H54 (cell line): ENCODE results near the gene SPAG7.

Experiments
- DNase-seq: peaks from one replicate; pipeline ENCODE4 v3.0.0; 2011; ENCODE audit warnings: low spot score, mixed read lengths; ENCODE audit not compliant: insufficient read length
- FAIRE-seq: peaks from 3 replicates; lab custom pipeline; 2011; peaks lifted over from hg19 to GRCh38; lab: Jason Lieb, UNC
- POLR2A ChIP-seq: IDR thresholded peaks from 2 replicates; pipeline ENCODE4 v1.6.1; 2011; ENCODE audit warnings: low read depth, mild to moderate bottlenecking, low read length

SPAG7 gene

GRCh38 chr17:4987767-4988567 lies 20.4 kb upstream of the SPAG7 start:
- TF ChIP-seq POLR2A, result no peak
- DNase-seq (no peak), FAIRE-seq (no peak)

GRCh38 chr17:4986951-4987766 lies 19.5 kb upstream of the SPAG7 start, which contains the start of gene CAMTA2:
TSS of gene CAMTA2 (minus strand) at chr17:4987675. CDS start at chr17:4986222, 1,453 bp downstream.
- DNase-seq (peak; percentile 84), FAIRE-seq (no peak)
- peak; percentile 39; the same call in 1 of the 2 replicates for TF ChIP-seq POLR2A

- no peak for TF ChIP-seq POLR2A
- DNase-seq, result no peak
- FAIRE-seq, result no peak
Observed at GRCh38 chr17:4986403-4986802, 18.8 kb upstream of the SPAG7 start.

- FAIRE-seq (no peak), DNase-seq (no peak)
- no peak for TF ChIP-seq POLR2A
Observed at GRCh38 chr17:4982305-4982704, 14.7 kb upstream of the SPAG7 start.

- DNase-seq (no peak), FAIRE-seq (no peak)
- TF ChIP-seq POLR2A, result no peak
Observed at GRCh38 chr17:4980644-4981216, 13.1 kb upstream of the SPAG7 start.

GRCh38 chr17:4978726-4979125 lies 11.1 kb upstream of the SPAG7 start:
- DNase-seq, result no peak
- TF ChIP-seq POLR2A, result no peak
- no peak for FAIRE-seq

GRCh38 chr17:4974115-4974670 lies 6.6 kb upstream of the SPAG7 start:
- no peak for TF ChIP-seq POLR2A
- DNase-seq (no peak), FAIRE-seq (no peak)

- no peak for TF ChIP-seq POLR2A
- no peak for FAIRE-seq
- DNase-seq, result no peak
Observed at GRCh38 chr17:4973256-4974114, 5.9 kb upstream of the SPAG7 start.

- no peak for FAIRE-seq
- no peak for DNase-seq
- TF ChIP-seq POLR2A, result no peak
Observed at GRCh38 chr17:4972752-4973151, 5.1 kb upstream of the SPAG7 start.

- FAIRE-seq (no peak), DNase-seq (no peak)
- no peak for TF ChIP-seq POLR2A
Observed at GRCh38 chr17:4972322-4972721, 4.7 kb upstream of the SPAG7 start.

- FAIRE-seq (no peak), DNase-seq (no peak)
- no peak for TF ChIP-seq POLR2A
Observed at GRCh38 chr17:4971826-4972225, 4.2 kb upstream of the SPAG7 start.

- FAIRE-seq, result no peak
- TF ChIP-seq POLR2A, result no peak
- DNase-seq, result no peak
Observed at GRCh38 chr17:4970273-4970672, 2.7 kb upstream of the SPAG7 start.

GRCh38 chr17:4969551-4970173 lies 2.0 kb upstream of the SPAG7 start:
- DNase-seq, result no peak
- TF ChIP-seq POLR2A, result no peak
- FAIRE-seq, result no peak
